H9 (cell line): ENCODE results near the gene PSMA6. TPM values are rescaled to one million over a fixed set of nuclear protein-coding genes. Genes with fewer than 3 reads are reported as not detected.
A peak's percentile ranks its signal among the peaks of the same experiment; 100 is the strongest.

Source experiments
- DNase-seq: peaks from one replicate; pipeline ENCODE4 v3.0.0-alpha.2; 2017
- H2AFZ ChIP-seq: one replicate; pipeline ENCODE4 v1.6.1; 2013; ENCODE audit warnings: mild to moderate bottlenecking, low read length, control low read depth, moderate library complexity
- H2AK5ac ChIP-seq: 2 replicates; pipeline ENCODE4 v1.6.1; 2013; ENCODE audit warnings: low read length, control low read depth, mixed read lengths; ENCODE audit not compliant: insufficient read length
- H2BK120ac ChIP-seq: one replicate; pipeline ENCODE4 v1.6.1; 2013; ENCODE audit warnings: low read depth, mild to moderate bottlenecking, low read length, control low read depth, inconsistent platforms; ENCODE audit not compliant: poor library complexity, severe bottlenecking
- H2BK12ac ChIP-seq: 2 replicates; pipeline ENCODE4 v1.6.1; 2013; ENCODE audit warnings: low read length, control low read depth, mixed read lengths, low read depth; ENCODE audit not compliant: insufficient read length
- H2BK15ac ChIP-seq: 2 replicates; pipeline ENCODE4 v1.6.1; 2013; ENCODE audit warnings: low read depth, low read length, control low read depth
- H2BK20ac ChIP-seq: one replicate; pipeline ENCODE4 v1.6.1; 2013; ENCODE audit warnings: low read depth, mild to moderate bottlenecking, low read length, control low read depth, inconsistent platforms; ENCODE audit not compliant: poor library complexity, severe bottlenecking
- H2BK5ac ChIP-seq: 2 replicates; pipeline ENCODE4 v1.6.1; 2013; ENCODE audit warnings: low read length, control low read depth, mixed read lengths; ENCODE audit not compliant: insufficient read length
- H3K14ac ChIP-seq: 2 replicates; pipeline ENCODE4 v1.6.1; 2013; ENCODE audit warnings: low read length, control low read depth; ENCODE audit not compliant: insufficient read depth
- H3K18ac ChIP-seq: 2 replicates; pipeline ENCODE4 v1.6.1; 2013; ENCODE audit warnings: low read depth, mild to moderate bottlenecking, mixed read lengths, low read length, control low read depth; ENCODE audit not compliant: insufficient read length
- H3K23ac ChIP-seq: 2 replicates; pipeline ENCODE4 v1.6.1; 2013; ENCODE audit warnings: low read length, control low read depth, mixed read lengths, low read depth; ENCODE audit not compliant: insufficient read length
- H3K23me2 ChIP-seq: 2 replicates; pipeline ENCODE4 v1.6.1; 2013; ENCODE audit warnings: low read depth, mild to moderate bottlenecking, mixed read lengths, low read length, control low read depth; ENCODE audit not compliant: insufficient read length, poor library complexity, severe bottlenecking
- H3K27ac ChIP-seq: 2 replicates; pipeline ENCODE4 v1.5.1; 2013; ENCODE audit warnings: low read length, control low read depth, mixed read lengths, low read depth; ENCODE audit not compliant: insufficient read length
- H3K27me3 ChIP-seq: 2 replicates; pipeline ENCODE4 v1.6.1; 2013; ENCODE audit warnings: low read length, control low read depth, inconsistent platforms; ENCODE audit not compliant: insufficient read depth
- H3K4ac ChIP-seq: 2 replicates; pipeline ENCODE4 v1.6.1; 2013; ENCODE audit warnings: low read depth, mild to moderate bottlenecking, control low read depth, inconsistent platforms, low read length, moderate library complexity
- H3K4me1 ChIP-seq: 2 replicates; pipeline ENCODE4 v1.6.1; 2013; ENCODE audit warnings: low read length, control low read depth, inconsistent platforms; ENCODE audit not compliant: insufficient read depth
- H3K4me2 ChIP-seq: 2 replicates; pipeline ENCODE4 v1.6.1; 2013; ENCODE audit warnings: low read length, control low read depth, mixed read lengths; ENCODE audit not compliant: insufficient read length, insufficient read depth
- H3K56ac ChIP-seq: 2 replicates; pipeline ENCODE4 v1.6.1; 2013; ENCODE audit warnings: low read depth, mild to moderate bottlenecking, mixed read lengths, low read length, control low read depth; ENCODE audit not compliant: insufficient read length
- H3K79me1 ChIP-seq: 2 replicates; pipeline ENCODE4 v1.6.1; 2013; ENCODE audit warnings: low read depth, mild to moderate bottlenecking, moderate library complexity, low read length, control low read depth, inconsistent platforms; ENCODE audit not compliant: insufficient read depth, poor library complexity, severe bottlenecking
- H3K79me2 ChIP-seq: 2 replicates; pipeline ENCODE4 v1.6.1; 2013; ENCODE audit warnings: low read length, control low read depth, inconsistent platforms; ENCODE audit not compliant: insufficient read depth
- H3K9ac ChIP-seq: 2 replicates; pipeline ENCODE4 v1.6.1; 2013; ENCODE audit warnings: low read length, control low read depth, mixed read lengths; ENCODE audit not compliant: insufficient read length; ENCODE audit errors: extremely low read depth
- H3K9me3 ChIP-seq: one replicate; pipeline ENCODE4 v1.6.1; 2013; ENCODE audit warnings: low read depth, low read length, inconsistent platforms; ENCODE audit not compliant: control insufficient read depth
- H3T11ph ChIP-seq: one replicate; pipeline ENCODE4 v1.6.1; 2013; ENCODE audit warnings: mild to moderate bottlenecking, low read length, control low read depth, inconsistent platforms
- H4K20me1 ChIP-seq: one replicate; pipeline ENCODE4 v1.6.1; 2013; ENCODE audit not compliant: control insufficient read depth, insufficient read length, insufficient read depth
- H4K5ac ChIP-seq: 2 replicates; pipeline ENCODE4 v1.6.1; 2013; ENCODE audit warnings: low read depth, mild to moderate bottlenecking, mixed read lengths, low read length, control low read depth; ENCODE audit not compliant: insufficient read length
- H4K8ac ChIP-seq: replicated peaks from 2 replicates; pipeline ENCODE4 v1.6.1; 2013; ENCODE audit warnings: low read length, control low read depth, mixed read lengths, low read depth; ENCODE audit not compliant: insufficient read length
- H4K91ac ChIP-seq: 2 replicates; pipeline ENCODE4 v1.6.1; 2013; ENCODE audit warnings: low read depth, mild to moderate bottlenecking, moderate library complexity, mixed read lengths, low read length, control low read depth; ENCODE audit not compliant: insufficient read length
- H3K27ac Mint-ChIP-seq, 3 experiments: 2 replicates in 2 of 3; 3 replicates in 1 of 3; pipeline ENCODE4 v1.8.0; 2020 to 2021; ENCODE audit warnings: mixed read lengths in 3 of 3, mild to moderate bottlenecking in 1 of 3, moderate library complexity in 1 of 3
- H3K27me3 Mint-ChIP-seq: 2 replicates; pipeline ENCODE4 v1.8.0; 2021; ENCODE audit warnings: low read depth, mild to moderate bottlenecking, moderate library complexity, mixed read lengths
- H3K36me3 Mint-ChIP-seq, 3 experiments: 2 replicates in 2 of 3; 3 replicates in 1 of 3; pipeline ENCODE4 v1.8.0; 2020 to 2021; ENCODE audit warnings: low read depth in 3 of 3, mixed read lengths in 3 of 3; ENCODE audit not compliant: insufficient read depth in 1 of 3
- H3K4me1 Mint-ChIP-seq, 2 experiments: 2 replicates each; pipeline ENCODE4 v1.8.0; 2020; ENCODE audit warnings: mixed read lengths in 2 of 2
- H3K4me3 Mint-ChIP-seq, 2 experiments: 2 replicates in 1 of 2; 3 replicates in 1 of 2; pipeline ENCODE4 v1.8.0; 2020 to 2021; ENCODE audit warnings: mild to moderate bottlenecking in 2 of 2, mixed read lengths in 2 of 2, moderate library complexity in 1 of 2
- H3K9me3 Mint-ChIP-seq, 2 experiments: 2 replicates in 1 of 2; 3 replicates in 1 of 2; pipeline ENCODE4 v1.8.0; 2020; ENCODE audit warnings: mild to moderate bottlenecking in 2 of 2, mixed read lengths in 2 of 2, moderate library complexity in 1 of 2
- WGBS: extraction: QIAGEN DNeasy Blood & Tissue Kit; methylation state at CpG from one replicate; pipeline ENCODE4 v1.1.7; 2013; ENCODE audit warnings: missing lambda C conversion rate, low lambda C conversion rate, mixed read lengths; ENCODE audit not compliant: insufficient read length; ENCODE audit errors: extremely low coverage; 5-methylcytosine and 5-hydroxymethylcytosine counted together
- total RNA-seq: library from RNA; stranded (reverse); gene quantifications from 2 replicates; pipeline ENCODE4 v1.2.1, GENCODE V29; 2021
- TF ChIP-seq, protein P1 (sequence below): fragments of 200-600 bp; sonication (generic); conservative IDR thresholded peaks from 3 replicates; pipeline ENCODE4 v1.8.0; 2021; ENCODE audit warnings: antibody characterized with exemption, mild to moderate bottlenecking

Gene PSMA6
- total RNA-seq, 1 experiment from 2014 or later = 255 TPM

DNA sequence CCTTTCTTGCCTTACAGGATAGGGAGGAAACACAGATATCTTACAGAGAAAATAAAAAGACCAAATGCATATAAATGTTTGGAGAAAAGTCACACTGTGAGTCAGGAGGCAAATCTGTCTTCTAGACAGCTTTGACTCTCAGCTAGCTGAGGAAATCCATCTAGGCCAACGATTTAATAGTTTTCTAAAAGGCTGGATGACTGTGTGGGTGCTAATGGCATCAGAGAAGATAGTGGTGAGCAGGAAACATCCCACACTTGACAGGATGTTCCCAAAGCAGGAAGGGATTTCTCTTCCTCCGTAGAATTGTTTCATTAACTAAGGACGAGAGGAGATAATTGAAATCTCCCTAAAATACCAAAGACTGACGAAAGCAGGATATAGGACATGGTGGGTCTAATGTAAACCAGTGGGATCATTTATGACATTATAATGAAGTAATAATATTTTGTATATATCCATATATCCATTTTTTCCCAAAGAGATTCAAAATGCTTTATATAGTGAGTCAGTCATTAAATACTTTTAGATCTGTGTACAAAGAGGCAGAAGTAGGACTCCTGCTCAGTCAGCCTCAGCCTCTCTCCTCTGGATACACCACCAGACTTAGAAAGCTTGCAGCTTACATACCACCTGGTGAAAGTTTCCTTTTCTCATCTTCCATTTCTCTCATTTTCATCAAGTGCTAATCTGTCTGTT is 44.3 kb upstream of the PSMA6 start:
- Histone ChIP-seq H3K18ac (no peak overlapping the region), H3K9me3 (no peaks in the 10 kb centered on the region), H2BK20ac (no peak overlapping the region), H3K79me2 (no peaks in the 10 kb centered on the region), H3T11ph (no peak overlapping the region), H3K27ac (no peak overlapping the region), H4K8ac (no peak overlapping the region), H3K79me1 (no peaks in the 10 kb centered on the region), H2AK5ac (no peak overlapping the region), H4K20me1 (no peaks in the 10 kb centered on the region), H3K9ac (no peak overlapping the region), H4K5ac (no peak overlapping the region), H4K91ac (no peak overlapping the region), H3K4ac (no peak overlapping the region), H2BK12ac (no peak overlapping the region), H3K4me1 (no peaks in the 10 kb centered on the region), H3K14ac (no peak overlapping the region), H2BK5ac (no peak overlapping the region), H2BK15ac (no peak overlapping the region), H2BK120ac (no peak overlapping the region), H3K4me2 (no peak overlapping the region), H2AFZ (no peak overlapping the region), H3K23me2 (no peaks in the 10 kb centered on the region), H3K23ac (no peak overlapping the region), H3K27me3 (no peaks in the 10 kb centered on the region; the same call in 1 of the 2 replicates), H3K56ac (no peak overlapping the region)
- WGBS = no CpG with 5 or more reads among the region's 4 CpGs
- no peaks in the 10 kb centered on the region for H3K27me3 Mint-ChIP-seq
- H3K4me1 Mint-ChIP-seq = peaks cover 3 to 6% of the 10 kb centered on the region in 2 experiments
- H3K36me3 Mint-ChIP-seq = no peaks in the 10 kb centered on the region; a peak in 1 of 7 replicates
- TF ChIP-seq, protein P1, sequence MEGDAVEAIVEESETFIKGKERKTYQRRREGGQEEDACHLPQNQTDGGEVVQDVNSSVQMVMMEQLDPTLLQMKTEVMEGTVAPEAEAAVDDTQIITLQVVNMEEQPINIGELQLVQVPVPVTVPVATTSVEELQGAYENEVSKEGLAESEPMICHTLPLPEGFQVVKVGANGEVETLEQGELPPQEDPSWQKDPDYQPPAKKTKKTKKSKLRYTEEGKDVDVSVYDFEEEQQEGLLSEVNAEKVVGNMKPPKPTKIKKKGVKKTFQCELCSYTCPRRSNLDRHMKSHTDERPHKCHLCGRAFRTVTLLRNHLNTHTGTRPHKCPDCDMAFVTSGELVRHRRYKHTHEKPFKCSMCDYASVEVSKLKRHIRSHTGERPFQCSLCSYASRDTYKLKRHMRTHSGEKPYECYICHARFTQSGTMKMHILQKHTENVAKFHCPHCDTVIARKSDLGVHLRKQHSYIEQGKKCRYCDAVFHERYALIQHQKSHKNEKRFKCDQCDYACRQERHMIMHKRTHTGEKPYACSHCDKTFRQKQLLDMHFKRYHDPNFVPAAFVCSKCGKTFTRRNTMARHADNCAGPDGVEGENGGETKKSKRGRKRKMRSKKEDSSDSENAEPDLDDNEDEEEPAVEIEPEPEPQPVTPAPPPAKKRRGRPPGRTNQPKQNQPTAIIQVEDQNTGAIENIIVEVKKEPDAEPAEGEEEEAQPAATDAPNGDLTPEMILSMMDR = no peak
- no peak for DNase-seq
- no peak overlapping the region for H3K4me3 Mint-ChIP-seq
- H3K9me3 Mint-ChIP-seq = no peaks in the 10 kb centered on the region
- peak overlapping the region in 1 of 3 experiments; percentile 5; a peak in 1 of 7 replicates for H3K27ac Mint-ChIP-seq
